Body of pancreas (tissue), 4 donors: ENCODE results near the gene ELOB. TPM values are rescaled to one million over a fixed set of nuclear protein-coding genes. Genes with fewer than 3 reads are reported as not detected.

Source experiments
- ATAC-seq: fragments of 150-250 bp; one replicate; pipeline ENCODE4 v1.9.1; 2016
- DNase-seq, 4 donors: peaks; one replicate each; pipeline ENCODE4 v3.0.0-alpha.2; 2019
- H3K27ac ChIP-seq, 4 donors: fragments of 200-600 bp; sonication (generic); 1 replicate in 3 of 4; 2 replicates in 1 of 4; pipeline versions ENCODE4 v1.5.1 to v1.6.1; 2016 to 2019; ENCODE audit warnings: mild to moderate bottlenecking in 1 of 4, mixed read lengths in 1 of 4, moderate library complexity in 1 of 4
- H3K27me3 ChIP-seq, 2 donors: fragments of 200-600 bp; sonication (generic); one replicate each; pipeline ENCODE4 v1.6.0; 2016; ENCODE audit warnings: mild to moderate bottlenecking in 1 of 2
- H3K36me3 ChIP-seq, 2 donors: fragments of 200-600 bp; sonication (generic); replicated peaks in 1 of 2; 2 replicates each; pipeline ENCODE4 v1.5.1; 2016; ENCODE audit warnings: low read depth in 2 of 2; ENCODE audit not compliant: insufficient read depth in 1 of 2
- H3K4me1 ChIP-seq: fragments of 200-600 bp; sonication (generic); one replicate; pipeline ENCODE4 v1.6.0; 2016
- H3K4me3 ChIP-seq, 2 donors: fragments of 200-600 bp; sonication (generic); 1 replicate in 1 of 2; 2 replicates in 1 of 2; pipeline ENCODE4 v1.5.1; 2016 to 2019
- H3K9me3 ChIP-seq, 3 donors: fragments of 200-600 bp; sonication (generic); 1 replicate in 2 of 3; 2 replicates in 1 of 3; pipeline ENCODE4 v1.5.1; 2016
- CTCF ChIP-seq, 7 experiments: fragments of 450-650 bp in 4 of 7; fragments of 200-600 bp in 3 of 7; sonication (generic) in 3 of 7; IDR thresholded peaks; one replicate each; pipeline ENCODE4 v1.5.1; 2016 to 2019; ENCODE audit warnings: antibody characterized with exemption in 7 of 7
- POLR2A ChIP-seq, 3 donors: fragments of 450-650 bp; IDR thresholded peaks; one replicate each; pipeline ENCODE4 v1.6.1; 2016; ENCODE audit warnings: antibody characterized with exemption in 3 of 3, mild to moderate bottlenecking in 2 of 3
- WGBS, 2 donors: methylation state at CpG; one replicate each; pipeline ENCODE4 v1.1.5; 2017; 5-methylcytosine and 5-hydroxymethylcytosine counted together
- intact Hi-C: fragments of 100-400 bp; cut with DNase I; formaldehyde crosslinking; loops from one replicate; pipeline ENCODE4 v1.15.1; 2023
- total RNA-seq, 2 donors: library from RNA; depleted of rRNA; stranded (reverse); fragments of >200 nt; gene quantifications; one replicate each; pipeline ENCODE4 v1.1.0, GENCODE V29; 2016

Gene ELOB
- total RNA-seq, 2 donors from 2014 or later: 77.5 to 186 TPM

- intact Hi-C loops: no loop called here
- no peak overlapping the region for H3K27ac ChIP-seq
- 96 to 97% methylated on average over 13 of the region's 13 CpGs for WGBS, 2 donors
- H3K27me3 ChIP-seq: no peaks in the 10 kb centered on the region
- TF ChIP-seq POLR2A (IDR thresholded peaks at IDR 0.05): no peak
- TF ChIP-seq CTCF (IDR thresholded peaks at IDR 0.05): no peak
- no peak overlapping the region for H3K4me3 ChIP-seq
- no peak for DNase-seq
- H3K4me1 ChIP-seq: peaks cover 11% of the 10 kb centered on the region
- ATAC-seq: no peak
- peaks cover 46 to 70% of the 10 kb centered on the region in 2 donors for H3K36me3 ChIP-seq
- no peaks in the 10 kb centered on the region for H3K9me3 ChIP-seq
These were observed 14.4 kb downstream of the ELOB start for GRCh38 chr16:2762711-2763110.

GRCh38 chr16:2761886-2762583 is 15.0 kb downstream of the ELOB start:
- no peak for DNase-seq

GRCh38 chr16:2761472-2761871 is 15.6 kb downstream of the ELOB start:
- WGBS, 2 donors: 92 to 93% methylated on average over 10 of the region's 10 CpGs
- intact Hi-C loops: no loop called here
- H3K4me3 ChIP-seq: no peak overlapping the region
- no peaks in the 10 kb centered on the region for H3K27me3 ChIP-seq
- no peak overlapping the region for H3K27ac ChIP-seq
- DNase-seq: no peak
- H3K9me3 ChIP-seq: no peaks in the 10 kb centered on the region
- TF ChIP-seq POLR2A (IDR thresholded peaks at IDR 0.05): no peak
- no peak for TF ChIP-seq CTCF (IDR thresholded peaks at IDR 0.05)
- peaks cover 51 to 67% of the 10 kb centered on the region in 2 donors for H3K36me3 ChIP-seq
- no peak for ATAC-seq
- H3K4me1 ChIP-seq: peaks cover 9% of the 10 kb centered on the region

More at GRCh38 chr16:2761886-2762583, 15.0 kb downstream of the ELOB start:
- H3K4me3 ChIP-seq: no peak overlapping the region
- peaks cover 51 to 69% of the 10 kb centered on the region in 2 donors for H3K36me3 ChIP-seq
- TF ChIP-seq CTCF (IDR thresholded peaks at IDR 0.05): no peak
- no peak for TF ChIP-seq POLR2A (IDR thresholded peaks at IDR 0.05)
- H3K4me1 ChIP-seq: peaks cover 7% of the 10 kb centered on the region
- no peaks in the 10 kb centered on the region for H3K27me3 ChIP-seq
- no peak overlapping the region for H3K27ac ChIP-seq
- H3K9me3 ChIP-seq: no peaks in the 10 kb centered on the region
- ATAC-seq: no peak
- 96 to 97% methylated on average over 20 to 36 of the region's 42 CpGs for WGBS, 2 donors
- intact Hi-C loops: no loop called here

- no peak for TF ChIP-seq POLR2A (IDR thresholded peaks at IDR 0.05)
- TF ChIP-seq CTCF (IDR thresholded peaks at IDR 0.05): no peak
- Histone ChIP-seq H3K27ac (no peak overlapping the region), H3K4me1 (peaks cover 34% of the 10 kb centered on the region)
These were observed 19.7 kb downstream of the ELOB start for GRCh38 chr16:2757344-2757743.

More at GRCh38 chr16:2757344-2757743, 19.7 kb downstream of the ELOB start:
- H3K4me3 ChIP-seq: no peak overlapping the region
- H3K27me3 ChIP-seq: no peaks in the 10 kb centered on the region
- no peak for ATAC-seq
- DNase-seq: no peak
- intact Hi-C loops: no loop called here
- H3K36me3 ChIP-seq: peaks cover 32 to 45% of the 10 kb centered on the region in 2 donors
- WGBS, 2 donors: 77 to 80% methylated on average over 11 of the region's 11 CpGs
- no peaks in the 10 kb centered on the region for H3K9me3 ChIP-seq
